GM18519 (cell line): ENCODE measurements around the gene KIR2DL1.
"Not testable (repeated sequence)": the region's sequence is repeated elsewhere in the genome, so short reads cannot be mapped to it uniquely, and the experiment has no call there.

Experiments
- ATAC-seq: cut with Tn5 transposase; IDR thresholded peaks from one replicate; pipeline ENCODE4 v1.9.1; 2021; ENCODE audit warnings: mild to moderate bottlenecking, moderate library complexity; ENCODE audit not compliant: unreplicated experiment, low FRiP score

KIR2DL1 gene

GRCh38 chr19:54771018-54771960 is 1.7 kb downstream of the KIR2DL1 start:
- not testable (repeated sequence) for ATAC-seq

- ATAC-seq = not testable (repeated sequence)
These were observed 3.1 kb downstream of the KIR2DL1 start for GRCh38 chr19:54772666-54773065.

DNA sequence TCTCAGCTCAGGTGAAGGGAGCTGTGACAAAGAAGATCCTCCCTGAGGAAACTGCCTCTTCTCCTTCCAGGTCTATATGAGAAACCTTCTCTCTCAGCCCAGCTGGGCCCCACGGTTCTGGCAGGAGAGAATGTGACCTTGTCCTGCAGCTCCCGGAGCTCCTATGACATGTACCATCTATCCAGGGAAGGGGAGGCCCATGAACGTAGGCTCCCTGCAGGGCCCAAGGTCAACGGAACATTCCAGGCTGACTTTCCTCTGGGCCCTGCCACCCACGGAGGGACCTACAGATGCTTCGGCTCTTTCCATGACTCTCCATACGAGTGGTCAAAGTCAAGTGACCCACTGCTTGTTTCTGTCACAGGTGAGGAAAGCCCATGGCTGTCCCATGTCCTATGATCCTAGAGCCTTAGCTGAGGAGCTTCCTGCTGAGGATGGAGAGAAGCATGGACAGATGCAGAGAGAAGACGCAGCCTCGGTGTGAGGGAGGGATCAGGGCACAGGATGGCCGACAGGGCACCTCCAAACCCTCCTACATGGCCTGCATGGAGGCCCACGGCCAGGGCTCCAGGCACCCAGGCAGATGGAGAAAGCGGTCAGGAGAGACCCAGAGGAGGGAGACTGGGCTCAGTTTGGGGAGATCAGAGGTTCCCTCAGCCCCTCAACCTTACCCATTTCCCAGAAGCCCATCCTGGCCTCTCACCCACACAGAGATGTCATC is 5.7 kb downstream of the KIR2DL1 start:
- not testable (repeated sequence) for ATAC-seq

DNA sequence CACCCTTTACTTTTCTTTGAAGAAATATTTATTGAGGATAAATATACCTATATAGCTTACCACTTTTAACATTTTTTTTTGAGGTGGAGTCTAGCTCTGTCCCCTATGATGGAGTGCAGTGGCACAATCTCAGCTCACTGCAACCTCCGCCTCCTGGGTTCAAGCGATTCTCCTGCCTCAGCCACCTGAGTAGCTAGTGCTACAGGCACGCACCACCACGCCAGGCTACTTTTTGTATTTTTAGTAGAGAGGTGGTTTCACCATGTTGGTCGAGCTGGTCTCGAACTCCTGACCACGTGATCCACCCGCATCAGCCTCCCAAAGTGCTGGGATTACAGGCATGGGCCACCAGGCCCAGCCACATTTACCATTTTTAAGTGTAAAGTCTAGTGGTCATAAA is 6.2 kb downstream of the KIR2DL1 start:
- not testable (repeated sequence) for ATAC-seq

DNA sequence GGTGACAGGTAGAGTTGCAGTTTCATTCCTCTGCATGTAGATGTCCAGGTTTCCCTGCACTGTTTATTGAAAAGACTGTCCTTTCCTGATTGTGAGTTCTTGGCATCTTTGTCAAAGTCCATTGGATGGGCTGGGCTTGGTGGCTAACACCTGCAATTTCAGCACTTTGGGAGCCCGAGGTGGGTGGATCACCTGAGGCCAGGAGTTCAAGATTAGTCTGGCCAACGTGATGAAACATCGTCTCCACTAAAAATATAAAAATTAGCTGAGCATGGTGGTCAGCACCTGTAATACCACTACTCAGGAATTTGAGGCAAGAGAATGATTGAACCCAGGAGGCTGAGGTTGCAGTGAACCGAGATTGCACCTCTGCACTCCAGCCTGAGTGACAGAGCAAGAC is 8.3 kb downstream of the KIR2DL1 start:
- ATAC-seq = not testable (repeated sequence)

GRCh38 chr19:54778896-54779295 is 9.3 kb downstream of the KIR2DL1 start:
- not testable (repeated sequence) for ATAC-seq

GRCh38 chr19:54782916-54783315 is 13.3 kb downstream of the KIR2DL1 start:
- ATAC-seq = not testable (repeated sequence)

- ATAC-seq = not testable (repeated sequence)
These were observed 16.6 kb downstream of the KIR2DL1 start for GRCh38 chr19:54786091-54786723.

DNA sequence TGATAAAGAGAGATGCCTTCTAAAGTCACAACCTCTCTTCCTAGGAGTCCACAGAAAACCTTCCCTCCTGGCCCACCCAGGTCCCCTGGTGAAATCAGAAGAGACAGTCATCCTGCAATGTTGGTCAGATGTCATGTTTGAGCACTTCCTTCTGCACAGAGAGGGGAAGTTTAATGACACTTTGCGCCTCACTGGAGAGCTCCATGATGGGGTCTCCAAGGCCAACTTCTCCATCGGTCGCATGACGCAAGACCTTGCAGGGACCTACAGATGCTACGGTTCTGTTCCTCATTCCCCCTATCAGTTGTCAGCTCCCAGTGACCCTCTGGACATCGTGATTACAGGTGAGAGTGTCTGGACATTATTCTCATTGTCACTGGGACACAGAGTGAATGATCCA is 18.6 kb downstream of the KIR2DL1 start:
- ATAC-seq = not testable (repeated sequence)

DNA sequence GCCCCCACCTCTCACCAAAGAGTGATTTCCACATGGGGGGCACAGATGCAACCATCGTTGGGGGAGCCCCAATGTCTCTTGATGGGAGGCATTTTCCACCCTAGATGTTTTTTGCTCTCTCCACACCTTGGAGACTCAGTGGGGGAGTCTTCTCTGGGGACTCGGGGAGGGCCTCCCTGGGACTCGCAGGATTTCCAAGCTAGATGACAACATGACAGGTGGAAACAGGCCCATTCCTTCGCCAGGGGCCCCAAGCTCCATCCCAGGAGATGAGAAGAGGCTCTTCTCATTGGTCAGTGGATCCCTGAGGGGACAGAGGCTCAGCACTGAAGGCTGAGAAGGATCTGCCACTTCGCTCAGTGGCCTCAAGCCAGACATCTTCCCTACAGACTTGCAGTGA is 21.1 kb downstream of the KIR2DL1 start:
- ATAC-seq = no peak

- ATAC-seq = no peak
These were observed 21.9 kb downstream of the KIR2DL1 start for GRCh38 chr19:54791476-54791875.

DNA sequence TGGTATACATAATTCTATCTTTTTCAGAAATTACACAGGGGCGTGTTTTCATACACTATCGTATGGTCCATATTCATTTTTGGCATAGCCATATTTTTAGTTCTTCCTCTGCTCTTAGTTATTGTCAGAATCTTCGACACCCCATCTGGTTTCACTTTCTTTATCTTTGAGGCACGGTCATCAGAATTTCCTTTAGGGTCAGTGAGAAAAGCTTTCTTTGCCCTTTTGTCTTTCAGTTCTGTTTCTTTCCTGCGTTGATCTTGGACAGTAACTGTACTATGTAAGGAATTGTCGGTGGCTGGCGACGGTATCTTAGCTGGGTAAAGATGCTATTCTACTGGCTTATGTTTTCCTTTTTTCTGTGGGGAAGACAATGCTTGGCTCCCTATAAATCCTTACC is 23.2 kb downstream of the KIR2DL1 start:
- ATAC-seq = no peak

GRCh38 chr19:54795758-54796157 is 26.2 kb downstream of the KIR2DL1 start:
- no peak for ATAC-seq

GRCh38 chr19:54803410-54803809 is 33.8 kb downstream of the KIR2DL1 start, which contains the start of gene KIR2DL4:
Gene KIR2DL4, plus strand, starts transcription at chr19:54803610. Its CDS starts 42 bp downstream, at chr19:54803652.
- ATAC-seq = no peak

- no peak for ATAC-seq
These were observed 34.5 kb downstream of the KIR2DL1 start for GRCh38 chr19:54804101-54804500.

DNA sequence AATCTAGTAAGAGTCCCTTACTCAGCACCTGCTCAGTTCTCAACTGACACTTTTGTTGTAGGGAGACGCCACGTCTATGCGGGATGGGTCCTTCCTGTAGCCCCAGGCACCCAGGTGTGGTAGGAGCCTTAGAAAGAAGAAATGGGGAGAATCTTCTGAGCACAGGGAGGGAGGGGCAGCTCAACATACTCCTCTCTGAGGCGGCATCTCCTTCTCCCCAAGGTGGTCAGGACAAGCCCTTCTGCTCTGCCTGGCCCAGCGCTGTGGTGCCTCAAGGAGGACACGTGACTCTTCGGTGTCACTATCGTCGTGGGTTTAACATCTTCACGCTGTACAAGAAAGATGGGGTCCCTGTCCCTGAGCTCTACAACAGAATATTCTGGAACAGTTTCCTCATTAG is 35.0 kb downstream of the KIR2DL1 start:
- no peak for ATAC-seq

DNA sequence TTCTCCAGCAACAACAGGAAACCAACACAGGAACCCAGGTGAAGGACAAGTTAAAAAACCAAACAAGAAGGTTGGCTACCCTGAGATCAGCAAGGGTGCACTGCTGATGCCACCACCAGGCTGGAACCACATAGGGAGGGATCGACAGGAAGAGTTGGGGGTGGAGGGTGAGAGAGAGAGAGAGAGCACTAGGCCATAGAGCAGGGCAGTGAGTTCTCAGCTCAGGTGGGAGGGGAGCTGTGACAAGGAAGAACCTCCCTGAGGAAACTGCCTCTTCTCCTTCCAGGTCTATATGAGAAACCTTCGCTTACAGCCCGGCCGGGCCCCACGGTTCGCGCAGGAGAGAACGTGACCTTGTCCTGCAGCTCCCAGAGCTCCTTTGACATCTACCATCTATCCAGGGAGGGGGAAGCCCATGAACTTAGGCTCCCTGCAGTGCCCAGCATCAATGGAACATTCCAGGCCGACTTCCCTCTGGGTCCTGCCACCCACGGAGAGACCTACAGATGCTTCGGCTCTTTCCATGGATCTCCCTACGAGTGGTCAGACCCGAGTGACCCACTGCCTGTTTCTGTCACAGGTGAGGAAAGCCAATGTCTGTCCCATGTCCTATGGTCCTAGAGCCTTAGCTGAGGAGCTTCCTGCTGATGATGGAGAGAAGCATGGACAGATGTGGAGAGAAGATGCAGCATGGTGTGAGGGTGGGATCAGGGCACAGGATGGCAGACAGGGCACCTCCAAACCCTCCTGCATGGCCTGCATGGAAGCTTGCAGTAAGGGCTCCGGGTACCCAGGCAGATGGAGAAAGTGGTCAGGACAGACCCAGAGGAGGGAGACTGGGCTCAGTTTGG is 36.3 kb downstream of the KIR2DL1 start:
- no peak for ATAC-seq

GRCh38 chr19:54806516-54806838 is 36.9 kb downstream of the KIR2DL1 start:
- no peak for ATAC-seq

- not testable (repeated sequence) for ATAC-seq
These were observed 45.0 kb downstream of the KIR2DL1 start for GRCh38 chr19:54814571-54814970.

DNA sequence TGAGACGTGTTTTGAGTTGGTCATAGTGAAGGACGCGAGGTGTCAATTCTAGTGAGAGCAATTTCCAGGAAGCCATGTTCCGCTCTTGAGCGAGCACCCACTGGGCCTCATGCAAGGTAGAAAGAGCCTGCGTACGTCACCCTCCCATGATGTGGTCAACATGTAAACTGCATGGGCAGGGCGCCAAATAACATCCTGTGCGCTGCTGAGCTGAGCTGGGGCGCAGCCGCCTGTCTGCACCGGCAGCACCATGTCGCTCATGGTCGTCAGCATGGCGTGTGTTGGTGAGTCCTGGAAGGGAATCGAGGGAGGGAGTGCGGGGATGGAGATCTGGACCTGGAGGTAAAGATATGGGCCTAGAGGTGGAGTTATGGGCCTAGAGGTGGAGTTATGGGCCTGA is 46.7 kb downstream of the KIR2DL1 start, which contains the start of gene KIR3DL1:
TSS of gene KIR3DL1 (plus strand) at position 218 of the 400 bp plus-strand sequence.
- ATAC-seq = not testable (repeated sequence)
